Hematopoietic multipotent progenitor cell (in vitro differentiated cells): Measurements from ENCODE around the gene VTI1A. TPM values are rescaled to one million over a fixed set of nuclear protein-coding genes. Genes with fewer than 3 reads are reported as not detected.
"Not testable (repeated sequence)": the region's sequence is repeated elsewhere in the genome, so short reads cannot be mapped to it uniquely, and the experiment has no call there.

Source experiments
- DNase-seq, 3 donors: peaks; one replicate each; pipeline ENCODE4 v3.0.0-alpha.2; 2011 to 2015; ENCODE audit warnings: low read depth in 2 of 3, low spot score in 2 of 3
- small RNA-seq: library from RNA; depleted of rRNA; stranded (forward); fragments of <200 nt; gene quantifications from one replicate; pipeline ENCODE3, GENCODE V24; 2012
- total RNA-seq: library from RNA; depleted of rRNA; stranded (reverse); fragments of >200 nt; gene quantifications from one replicate; pipeline ENCODE4 v1.2.3, GENCODE V29; 2012

VTI1A gene
- total RNA-seq, 1 donor: 20.7 TPM

DNA sequence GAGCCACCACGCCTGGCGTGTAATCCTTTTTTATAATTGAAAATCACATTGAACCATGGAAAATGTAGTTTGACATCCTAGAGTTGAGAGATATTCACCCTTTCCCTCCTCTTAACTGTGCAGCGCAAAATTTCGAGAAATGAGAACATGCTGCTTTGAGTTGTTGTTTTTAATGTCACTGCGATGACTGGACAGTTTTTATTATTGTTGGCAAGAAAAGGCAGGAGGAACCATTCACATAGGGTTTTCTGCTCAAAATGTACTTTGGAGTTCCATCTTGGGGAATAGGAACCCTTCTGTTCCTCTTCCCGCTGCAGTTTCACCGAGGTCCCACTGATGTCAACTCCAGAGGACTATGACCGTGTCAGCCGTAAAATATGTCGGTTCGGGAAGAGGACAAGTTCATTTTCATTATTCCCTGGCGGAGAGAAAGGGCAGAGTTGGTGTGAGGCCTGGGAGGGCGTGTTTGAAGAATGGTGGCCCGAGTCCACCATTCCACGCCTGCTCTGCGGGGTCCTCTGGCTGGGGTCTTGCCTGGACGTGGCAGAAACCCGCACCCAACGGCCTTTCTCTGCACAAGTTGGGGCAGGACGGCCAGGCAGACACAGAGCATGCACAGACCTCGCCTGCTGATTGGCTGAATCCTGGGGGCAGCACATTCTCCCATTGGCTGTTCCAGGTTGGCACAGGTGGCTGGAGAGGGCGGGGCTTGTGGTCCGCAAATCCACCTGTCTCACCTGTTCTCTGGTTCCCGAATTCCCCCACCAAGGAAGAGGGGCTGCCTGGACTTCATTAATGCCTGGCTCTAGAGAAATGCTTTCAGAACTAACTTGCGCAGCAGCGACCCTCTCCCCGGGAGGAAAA lies 397.9 kb downstream of the VTI1A start:
- DNase-seq: no peak

DNA sequence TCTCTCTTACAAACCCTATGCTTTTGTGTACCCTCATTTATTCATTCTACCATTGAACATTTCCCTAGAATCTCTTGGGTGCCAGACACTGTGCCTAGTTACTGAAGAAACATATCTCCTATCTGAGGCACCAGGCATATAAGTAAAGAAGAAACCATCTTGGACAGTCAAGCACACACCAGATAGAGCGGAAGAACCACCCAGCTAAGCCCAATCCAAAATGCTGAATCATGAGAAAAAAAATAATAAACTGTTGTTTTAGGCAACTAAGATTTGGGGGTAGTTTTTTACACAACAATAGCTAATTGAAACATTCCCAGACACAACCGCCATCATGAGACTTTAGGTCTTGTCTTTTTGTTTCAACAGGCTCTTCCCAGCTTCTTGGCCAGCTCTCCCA lies 400.8 kb downstream of the VTI1A start:
- no peak for DNase-seq

- DNase-seq: no peak
Observed at GRCh38 chr10:112848228-112848627, 401.2 kb downstream of the VTI1A start.

GRCh38 chr10:112848868-112849430 lies 401.9 kb downstream of the VTI1A start:
- no peak for DNase-seq

DNA sequence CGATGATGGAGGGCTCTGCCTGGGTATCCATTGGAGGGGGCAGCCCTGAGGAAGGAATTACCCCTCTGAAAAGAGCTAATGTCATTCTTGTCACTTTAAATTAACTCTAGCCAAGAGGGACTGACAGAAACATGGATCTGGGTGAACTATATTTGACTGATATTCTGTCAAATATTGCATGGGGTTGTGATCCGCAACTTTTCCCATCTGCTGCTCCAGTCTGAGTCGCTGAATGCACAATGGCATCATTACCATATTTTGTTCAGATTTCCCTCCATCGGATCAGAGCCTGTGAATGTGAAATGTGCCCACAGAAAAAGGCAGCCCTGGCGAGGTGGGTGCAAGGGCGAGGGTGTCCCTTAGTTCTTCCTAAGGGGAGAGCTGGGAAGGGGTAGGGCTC lies 402.5 kb downstream of the VTI1A start:
- no peak for DNase-seq

DNA sequence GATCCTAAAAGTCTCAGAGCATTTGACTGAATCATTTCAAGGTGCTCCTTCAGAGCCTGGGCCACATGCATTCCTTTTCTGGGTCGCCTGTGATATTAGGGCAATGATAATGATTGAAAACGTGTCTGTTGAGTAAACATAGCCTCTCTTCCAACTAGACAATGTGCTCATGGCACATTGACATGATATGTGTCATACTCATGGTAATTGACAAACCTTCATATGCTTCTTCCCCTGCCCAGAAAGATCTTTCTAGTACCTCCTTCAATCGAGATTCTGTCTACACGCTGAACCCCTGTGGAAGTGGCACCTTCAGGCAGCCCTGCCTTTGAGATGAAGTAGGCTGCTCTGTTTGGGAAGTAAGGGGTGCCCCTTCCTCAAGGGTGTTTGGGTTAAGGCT lies 404.2 kb downstream of the VTI1A start:
- no peak for DNase-seq

DNA sequence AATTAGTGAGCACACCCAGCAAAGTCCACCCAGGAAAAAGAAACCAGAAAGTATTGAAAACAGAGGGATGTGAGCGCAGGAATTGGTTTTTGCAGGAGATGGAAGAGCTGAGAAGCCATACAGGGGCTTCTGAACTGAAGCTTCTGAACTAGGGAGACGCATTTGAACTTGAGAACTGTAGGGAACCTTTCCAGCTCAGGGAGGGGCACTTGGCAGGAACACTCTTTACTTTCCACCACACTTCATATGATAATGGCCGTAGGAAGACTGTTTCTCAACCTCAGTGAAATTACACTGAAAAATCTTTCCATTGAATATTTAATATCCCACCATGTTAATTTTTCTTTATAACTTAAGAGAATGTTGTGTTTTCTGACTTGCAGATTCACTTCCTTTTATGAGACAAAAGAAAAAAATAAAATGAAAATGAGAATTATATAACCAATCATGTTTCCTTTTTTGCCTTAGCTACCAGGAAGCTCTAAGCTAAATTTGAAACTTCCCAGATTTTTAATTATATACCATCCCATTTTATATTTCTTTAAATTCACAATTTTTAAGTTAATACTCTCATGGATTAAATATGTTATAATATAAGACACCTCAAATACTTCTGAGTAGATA lies 404.7 kb downstream of the VTI1A start:
- DNase-seq: no peak

DNA sequence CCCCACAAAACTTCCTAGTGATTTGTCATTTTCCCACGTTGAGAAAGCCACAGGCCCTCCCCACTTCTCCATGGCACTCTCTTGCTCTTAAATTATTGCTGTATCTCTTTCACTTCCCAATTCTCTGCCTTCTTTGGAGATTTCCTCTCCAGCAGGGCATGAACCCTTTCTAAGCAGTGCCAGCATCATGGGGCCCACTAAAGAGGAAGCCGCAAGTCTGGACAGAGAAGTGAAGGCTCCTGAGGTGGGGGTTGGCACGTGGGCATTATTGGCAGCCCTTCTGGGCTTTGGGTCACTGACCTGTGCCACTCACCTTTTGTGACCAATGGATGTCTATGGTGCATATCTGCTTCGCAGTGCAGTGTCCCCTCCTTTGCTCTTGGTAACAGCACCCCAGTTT lies 405.3 kb downstream of the VTI1A start:
- peak in 1 of 3 donors; percentile 28 for DNase-seq

GRCh38 chr10:112855134-112855533 lies 408.1 kb downstream of the VTI1A start:
- DNase-seq: no peak

- DNase-seq: no peak
Observed at GRCh38 chr10:112857493-112857892, 410.5 kb downstream of the VTI1A start.

DNA sequence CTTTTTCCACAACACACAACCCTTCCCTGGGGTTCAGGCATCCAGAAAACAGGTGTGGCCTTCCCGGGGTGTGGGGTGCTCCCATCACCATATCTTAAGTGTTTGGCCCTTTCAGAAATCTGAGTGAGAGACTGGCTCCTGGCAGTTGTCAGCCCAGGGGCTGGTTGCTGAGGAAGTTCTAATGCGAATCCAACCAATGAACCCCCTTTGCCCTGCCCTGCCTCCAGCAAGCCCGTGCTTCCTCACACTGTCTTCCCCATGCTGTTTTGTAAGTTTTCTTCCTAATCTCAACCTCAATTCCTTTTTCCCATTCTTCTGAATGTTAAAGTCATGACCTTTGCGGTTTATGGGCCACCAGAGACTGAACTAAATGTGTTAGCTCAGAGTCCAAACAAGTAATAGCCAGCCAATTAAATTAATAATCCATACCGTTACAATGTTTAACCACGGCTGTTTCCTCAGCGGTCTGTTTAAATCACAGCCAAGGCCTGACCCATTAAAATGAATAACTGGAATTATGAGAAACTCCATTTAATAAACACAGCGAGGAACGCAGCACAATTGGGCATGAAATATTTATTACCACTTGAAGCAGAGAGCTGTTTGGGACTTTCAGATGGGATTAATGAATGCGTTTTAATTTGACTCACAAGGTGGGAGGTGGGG lies 412.1 kb downstream of the VTI1A start:
- no peak for DNase-seq

DNA sequence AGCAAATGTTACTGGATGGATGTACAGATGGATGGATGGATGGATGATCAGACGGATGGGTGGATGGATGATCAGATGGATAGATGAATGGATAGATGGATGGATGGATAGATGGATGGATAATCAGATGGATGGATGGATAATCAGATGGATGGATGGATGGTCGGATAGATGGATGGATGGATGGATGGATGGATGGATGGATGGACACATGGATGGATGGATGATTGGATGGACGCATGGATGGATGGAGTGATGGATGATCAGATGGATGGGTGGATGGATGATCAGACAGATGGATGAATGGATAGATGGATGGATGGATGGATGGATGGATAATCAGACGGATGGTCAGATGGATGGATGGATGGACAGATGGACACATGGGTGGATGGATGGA lies 412.8 kb downstream of the VTI1A start:
- DNase-seq: no peak

DNA sequence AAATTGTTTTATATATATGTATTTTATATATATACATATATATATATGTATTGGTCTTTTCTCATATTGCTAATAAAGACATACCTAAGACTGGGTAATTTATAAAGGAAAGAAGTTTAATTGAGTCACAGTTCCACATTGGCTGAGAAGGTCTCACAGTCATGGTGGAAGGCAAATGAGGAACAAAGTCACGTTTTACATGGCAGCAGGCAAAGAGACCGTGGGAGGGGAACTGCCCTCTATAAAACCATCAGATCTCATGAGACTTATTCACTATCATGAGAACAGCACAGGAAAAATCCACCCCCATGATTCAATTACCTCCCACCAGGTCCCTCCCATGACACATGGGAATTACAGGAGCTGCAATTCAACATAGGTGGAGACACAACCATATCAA lies 416.4 kb downstream of the VTI1A start:
- DNase-seq: not testable (repeated sequence)

Small RNAs within 50 kb of the gene (small RNA-seq; reads per million reads assigned to genes)
- gene AC022018.1 (not detected), gene MIR4295 (not detected)

Other genes with a start within 250 kb of the VTI1A start
- gene TECTB, start 163.8 kb upstream of the VTI1A start, total RNA-seq: not detected
- gene ACSL5, start 73.1 kb upstream of the VTI1A start, total RNA-seq: 27.5 TPM
- gene ZDHHC6, start 301 bp upstream of the VTI1A start, total RNA-seq: 11.6 TPM